DMS79 treated with DMSO at 0.1 percent for 48 hours (cell line): Measurements from ENCODE around the gene TIMELESS.
A peak's percentile ranks its signal among the peaks of the same experiment; 100 is the strongest.
"Not testable (repeated sequence)": the region's sequence is repeated elsewhere in the genome, so short reads cannot be mapped to it uniquely, and the experiment has no call there.

Experiments used
- DNase-seq: peaks from one replicate; lab custom pipeline; 2025; lab: John Stamatoyannopoulos, UW

Gene TIMELESS

DNA sequence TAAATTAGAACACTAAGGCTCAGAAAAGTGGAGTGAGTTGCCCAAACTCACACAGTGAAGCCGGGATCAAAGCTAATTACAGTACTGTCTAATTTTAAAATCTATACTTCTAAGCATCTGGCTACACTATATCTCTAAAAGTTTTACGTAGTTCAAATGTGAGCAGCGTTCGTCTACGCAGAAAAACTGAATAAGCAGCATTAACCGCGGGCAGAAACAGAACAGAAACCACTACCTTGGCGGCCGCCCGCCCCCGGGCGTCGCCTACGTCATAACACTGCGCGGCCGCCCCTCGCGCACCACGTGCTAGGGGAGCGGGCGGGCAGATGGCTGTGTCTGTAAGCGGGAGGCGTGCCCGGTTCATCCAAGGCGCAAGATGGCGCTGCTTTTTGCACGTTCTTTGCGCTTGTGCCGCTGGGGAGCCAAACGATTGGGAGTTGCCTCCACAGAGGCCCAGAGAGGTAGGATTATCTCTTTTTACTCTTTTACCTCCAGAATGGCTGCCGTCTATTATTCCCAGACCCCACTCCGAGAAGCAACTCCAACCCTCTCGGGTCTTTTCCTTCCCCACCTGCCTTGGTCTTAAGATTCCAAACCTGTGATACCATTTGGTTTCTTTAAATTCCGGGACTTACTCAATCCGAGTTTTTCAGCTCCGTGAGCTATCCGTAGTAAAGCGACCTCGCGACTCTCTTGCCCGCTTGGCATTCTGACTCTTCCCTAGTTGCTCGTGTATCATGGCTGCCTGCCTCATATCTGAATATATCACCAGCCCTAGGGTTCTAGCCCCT is 19.2 kb upstream of the TIMELESS start, which contains the start of gene SPRYD4:
TSS of gene SPRYD4 (plus strand) at position 363 of the 791 bp plus-strand sequence. CDS start at position 377, 14 bp downstream.
- peak; percentile 78 for DNase-seq

DNA sequence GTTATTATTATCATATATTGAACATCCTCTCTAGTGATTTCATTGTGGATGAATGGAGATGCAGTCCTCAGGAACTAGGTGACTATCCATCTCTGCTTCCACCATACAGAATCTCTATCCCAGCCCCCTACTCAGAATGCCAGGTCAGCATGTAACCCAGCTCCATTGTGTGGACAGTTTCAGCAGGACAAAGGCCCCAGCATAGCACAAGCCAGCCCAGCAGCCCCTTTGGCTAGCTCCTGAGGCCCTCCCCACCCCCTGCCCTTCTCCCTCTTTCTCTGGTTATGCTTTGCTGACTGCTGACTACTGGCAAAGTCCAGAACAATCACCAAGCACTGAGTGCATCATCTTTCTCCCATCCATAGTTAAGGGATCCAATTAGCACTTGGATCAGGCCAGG is 13.3 kb upstream of the TIMELESS start:
- DNase-seq = no peak

DNA sequence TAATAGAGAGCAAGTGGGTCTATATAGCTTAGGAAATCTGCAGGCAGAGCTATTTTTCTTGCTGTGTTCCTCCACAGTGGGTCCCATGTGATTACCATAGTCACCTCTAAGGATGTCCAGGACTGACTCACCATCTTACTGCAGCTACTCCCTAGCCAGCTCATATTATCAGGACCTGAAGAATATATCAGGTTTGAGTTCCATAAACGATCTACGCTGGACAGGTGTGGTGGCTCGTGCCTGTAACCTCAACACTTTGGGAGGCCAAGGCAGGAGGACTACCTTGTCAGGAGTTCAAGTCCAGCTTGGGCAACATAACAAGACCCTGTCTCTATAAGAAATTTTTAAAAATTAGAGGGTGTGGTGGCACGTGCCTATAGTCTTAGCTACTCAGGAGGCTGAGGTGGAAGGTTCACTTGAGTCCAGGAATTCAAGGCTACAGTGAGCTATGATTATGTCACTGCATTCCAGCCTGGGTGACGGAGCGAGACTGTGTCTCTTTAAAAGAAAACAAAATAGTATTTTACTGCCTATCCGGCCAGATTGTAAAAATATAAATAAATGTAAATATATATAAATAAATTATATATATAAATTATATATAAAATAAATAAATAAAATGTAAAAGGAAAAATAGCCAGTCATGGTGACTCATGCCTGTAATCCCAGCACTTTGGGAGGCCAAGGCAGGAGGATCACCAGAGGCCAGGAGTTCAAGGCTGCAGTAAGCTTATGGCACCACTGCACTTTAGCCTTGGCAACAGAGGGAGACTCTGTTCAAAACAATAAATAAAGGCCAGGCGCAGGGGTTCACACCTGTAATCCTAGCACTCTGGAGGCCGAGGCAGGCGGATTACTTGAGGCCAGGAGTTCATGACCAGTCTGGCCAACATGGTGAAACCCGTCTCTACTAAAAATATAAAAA is 12.3 kb upstream of the TIMELESS start:
- no peak for DNase-seq

DNA sequence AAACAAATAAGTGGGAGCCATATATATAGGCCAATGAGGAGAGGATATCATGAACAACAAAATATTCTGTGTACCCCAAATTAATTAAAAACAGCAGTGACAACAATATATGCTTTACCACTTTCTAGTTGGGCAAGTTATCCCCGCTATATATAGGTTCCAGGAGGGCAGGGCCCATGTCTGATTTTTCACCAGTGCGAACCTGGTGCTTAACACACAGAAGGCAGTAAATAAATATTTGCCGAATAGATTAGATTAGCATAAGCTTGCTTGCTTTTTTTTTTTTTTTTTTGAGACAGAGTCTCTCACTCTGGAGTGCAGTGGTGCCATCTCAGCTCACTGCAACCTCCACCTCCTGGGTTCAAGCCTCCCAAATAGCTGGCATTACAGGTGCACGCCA is 8.6 kb upstream of the TIMELESS start:
- DNase-seq = no peak

DNA sequence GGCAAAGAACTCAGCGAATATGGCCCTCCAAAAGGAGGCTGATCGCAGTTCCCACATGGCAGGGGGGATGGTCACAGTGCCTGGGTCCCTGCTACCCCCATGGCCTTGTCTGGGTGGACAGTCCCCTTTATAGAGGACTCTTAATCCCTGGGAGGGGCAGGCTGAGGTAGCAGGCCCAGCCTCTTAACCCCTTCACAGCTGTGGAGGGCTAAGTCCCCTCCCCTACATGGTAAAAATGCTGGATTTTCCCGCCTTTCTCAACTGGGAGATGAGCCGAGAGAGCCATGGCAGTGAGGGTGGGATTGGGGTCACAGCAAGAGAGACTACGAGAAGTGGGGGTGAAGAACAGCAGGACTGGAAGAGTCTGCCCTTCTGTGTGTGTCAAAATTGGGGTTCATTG is 5.3 kb upstream of the TIMELESS start, which contains the start of gene MIP:
TSS of gene MIP (minus strand) at position 101 of the 400 bp plus-strand sequence. CDS start at position 57, 44 bp downstream.
- DNase-seq = no peak

DNA sequence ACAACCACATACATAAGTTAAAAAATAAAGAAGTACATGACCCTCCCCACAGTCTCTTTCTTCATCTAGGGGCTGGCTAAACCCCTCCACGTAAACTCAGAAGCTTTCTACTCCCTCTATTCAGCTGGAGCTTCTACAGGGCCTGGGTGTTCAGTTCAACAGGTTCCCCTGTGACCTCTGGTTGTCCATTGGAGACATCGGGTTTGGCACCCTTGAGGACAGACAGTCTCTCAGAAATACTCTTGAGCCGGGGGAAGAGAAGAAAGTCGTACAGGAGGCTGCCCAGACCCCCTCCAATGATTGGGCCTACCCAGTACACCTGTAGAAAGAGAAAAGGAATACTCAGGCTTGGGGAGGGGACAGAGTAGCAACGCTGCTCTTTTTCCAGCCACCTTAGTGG is 1.9 kb upstream of the TIMELESS start:
- DNase-seq = no peak

DNA sequence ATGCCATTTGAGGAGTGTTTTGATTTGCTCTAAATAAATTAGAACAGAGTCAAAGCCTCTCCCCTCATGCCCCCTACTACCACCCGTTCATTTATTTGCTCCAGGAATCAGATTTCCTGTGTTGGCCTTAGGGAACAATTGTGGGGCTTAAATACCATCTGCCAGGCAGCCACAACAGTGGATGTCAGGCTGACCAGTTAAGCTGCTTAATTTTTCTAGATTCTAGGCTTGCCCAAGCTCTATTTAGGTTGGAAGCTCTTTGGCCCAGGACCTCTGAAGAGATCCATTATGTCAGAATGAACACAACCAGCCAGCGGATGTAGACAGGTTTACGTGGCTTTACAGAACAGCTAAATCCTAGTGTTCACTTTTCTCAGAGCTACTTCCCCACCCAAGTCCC is 1.0 kb upstream of the TIMELESS start:
- DNase-seq = no peak

- no peak for DNase-seq
Measured at GRCh38 chr12:56449622-56449984, 377 bp upstream of the TIMELESS start.

- DNase-seq = not testable (repeated sequence)
Measured at GRCh38 chr12:56443208-56443607, 6.0 kb downstream of the TIMELESS start.

DNA sequence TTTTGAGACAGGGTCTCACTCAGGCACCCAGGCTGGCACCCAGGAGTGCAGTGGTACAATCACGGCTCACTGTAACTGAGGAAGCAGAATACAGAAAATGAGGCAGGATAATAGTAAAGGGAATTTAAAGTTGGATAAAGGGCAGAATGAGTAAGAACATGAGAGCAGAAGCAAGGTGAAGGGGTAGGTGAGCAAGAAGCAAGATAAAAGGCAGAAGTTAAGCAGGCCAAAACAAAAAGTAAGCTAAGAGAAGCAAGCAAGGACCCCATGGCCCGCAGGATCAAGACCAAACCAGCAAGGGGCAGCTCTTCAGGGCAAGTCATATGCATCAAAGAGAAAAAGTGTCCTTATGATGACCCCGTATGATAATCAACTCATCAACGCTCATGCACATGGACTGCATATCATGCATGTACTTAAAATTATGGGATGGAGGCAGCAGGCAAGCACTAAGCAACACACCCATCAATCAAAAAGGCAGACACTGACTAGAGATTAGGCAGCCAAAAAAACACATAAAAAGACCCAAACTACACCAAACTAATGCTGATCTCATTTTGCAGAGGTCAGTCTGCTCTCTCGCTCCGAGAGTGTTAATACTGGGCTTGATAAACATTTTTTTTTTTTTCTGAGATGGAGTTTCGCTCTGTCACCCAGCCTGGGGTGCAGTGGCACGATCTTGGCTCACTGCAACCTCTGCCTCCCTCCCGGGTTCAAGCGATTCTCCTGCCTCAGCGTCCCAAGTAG is 11.6 kb downstream of the TIMELESS start:
- no peak for DNase-seq

- DNase-seq = no peak
Measured at GRCh38 chr12:56434828-56435227, 14.4 kb downstream of the TIMELESS start.

DNA sequence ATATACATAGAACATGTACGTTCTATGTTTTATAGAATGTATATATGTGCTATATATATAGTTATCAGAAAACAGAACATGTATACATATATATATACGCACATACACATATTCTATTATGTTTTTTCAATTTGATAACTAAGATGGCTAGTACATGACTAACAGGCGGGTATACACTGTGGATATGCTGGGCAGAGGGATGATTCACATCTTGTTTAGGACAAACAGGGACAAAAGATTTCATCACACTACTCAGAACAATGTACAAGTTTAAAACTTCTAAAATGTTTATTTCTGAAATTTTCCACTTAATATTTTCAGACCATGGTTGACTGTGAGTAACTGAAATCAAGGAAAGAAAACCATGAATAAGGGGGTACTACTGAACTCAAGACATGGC is 17.4 kb downstream of the TIMELESS start:
- DNase-seq = no peak

DNA sequence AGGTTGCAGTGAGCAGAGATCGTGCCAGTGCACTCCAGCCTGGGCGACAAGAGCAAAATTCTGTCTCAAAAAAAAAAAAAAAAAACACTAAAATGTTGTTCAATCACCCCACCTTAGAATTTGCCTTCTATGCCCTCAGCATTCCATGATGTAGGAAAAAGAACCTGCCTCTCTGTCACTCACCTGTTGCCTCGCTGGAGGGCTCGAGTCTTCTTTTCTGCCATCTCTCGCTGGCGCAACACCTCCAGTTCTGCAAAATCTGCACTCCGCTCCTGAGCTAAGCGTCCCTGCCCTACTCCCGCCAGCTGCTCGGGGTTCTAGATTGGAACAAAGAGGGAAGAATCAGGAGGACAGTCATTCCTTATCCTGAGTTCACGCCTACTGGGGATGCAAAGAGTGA is 17.9 kb downstream of the TIMELESS start:
- no peak for DNase-seq

DNA sequence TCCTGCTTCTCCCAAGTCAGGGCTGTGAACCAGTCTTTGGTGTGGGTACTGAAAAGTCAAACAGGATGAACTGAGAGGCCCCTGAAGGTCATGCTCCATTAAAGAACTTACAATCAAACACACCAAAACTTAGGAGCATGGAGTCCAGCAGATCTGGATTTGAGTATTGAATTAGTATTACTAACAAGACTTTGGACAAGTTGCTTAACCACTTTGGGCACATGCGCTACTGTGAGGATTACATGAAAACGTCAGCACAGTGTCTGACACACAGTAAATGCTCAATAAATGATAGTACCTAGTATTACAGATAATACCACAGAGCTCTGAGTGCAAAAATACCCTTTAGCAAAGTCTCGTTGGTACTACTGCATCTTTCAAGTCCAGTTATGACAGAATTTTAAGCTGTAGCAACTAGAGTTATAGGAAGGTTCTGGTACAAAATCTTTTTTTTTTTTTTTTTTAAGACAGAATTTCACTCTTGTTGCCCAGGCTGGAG is 23.2 kb downstream of the TIMELESS start:
- DNase-seq = no peak

DNA sequence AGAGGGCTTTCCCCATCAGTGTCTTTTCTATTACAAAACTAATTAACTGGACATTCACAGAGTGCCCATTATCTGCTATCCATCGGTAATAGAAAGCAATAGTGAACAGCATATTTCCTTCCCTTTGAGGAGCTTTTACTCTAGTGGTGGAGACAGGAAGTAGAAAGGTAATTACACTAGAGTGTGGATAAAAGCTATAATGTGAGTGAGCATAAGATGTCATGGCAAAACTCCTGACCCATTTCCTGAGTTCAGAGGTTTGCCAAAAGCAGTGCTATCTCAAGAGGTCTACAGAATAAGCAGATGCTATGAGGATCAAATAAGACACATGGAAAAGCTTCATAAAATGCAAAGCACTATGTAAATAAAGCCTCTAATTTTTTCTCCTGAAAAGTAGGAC is 24.0 kb downstream of the TIMELESS start:
- no peak for DNase-seq

DNA sequence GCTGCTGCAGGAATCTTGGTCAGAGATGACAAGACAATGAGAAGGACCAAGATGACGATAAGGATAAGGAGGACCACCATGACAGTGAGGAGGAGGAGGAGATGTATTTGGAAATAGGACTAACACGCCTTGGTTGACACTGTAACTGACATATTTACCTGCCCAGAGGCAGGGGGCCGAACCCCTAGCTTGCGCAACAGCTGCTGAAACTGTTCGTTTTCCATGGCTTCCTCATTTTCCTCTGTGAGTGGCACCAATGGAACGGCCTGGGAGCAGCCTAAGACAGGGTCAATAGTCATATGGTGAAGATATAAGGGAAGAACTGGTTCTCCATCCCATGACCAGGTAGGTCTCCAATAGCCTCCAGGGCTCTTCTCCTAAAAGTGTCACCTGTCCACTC is 28.8 kb downstream of the TIMELESS start:
- DNase-seq = no peak

DNA sequence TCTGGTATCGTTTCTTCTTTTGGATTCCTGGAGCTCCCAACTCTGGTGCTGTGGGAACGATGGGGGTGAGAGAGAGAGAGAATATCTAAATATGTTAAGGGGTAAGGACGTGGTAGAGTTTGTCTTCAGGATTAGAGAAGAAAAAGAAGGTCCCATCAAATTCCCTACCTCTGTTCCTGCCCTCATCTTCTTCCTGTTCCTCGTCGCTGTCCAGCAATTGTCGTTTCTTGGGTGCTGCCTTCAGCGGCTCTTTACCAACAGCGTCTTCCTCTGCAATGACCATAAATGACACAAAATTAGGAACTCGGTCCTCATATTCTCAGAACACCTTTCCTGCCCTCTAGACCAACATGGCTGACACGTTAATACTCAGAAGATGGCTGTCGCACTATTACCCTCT is 31.5 kb downstream of the TIMELESS start:
- no peak for DNase-seq

DNA sequence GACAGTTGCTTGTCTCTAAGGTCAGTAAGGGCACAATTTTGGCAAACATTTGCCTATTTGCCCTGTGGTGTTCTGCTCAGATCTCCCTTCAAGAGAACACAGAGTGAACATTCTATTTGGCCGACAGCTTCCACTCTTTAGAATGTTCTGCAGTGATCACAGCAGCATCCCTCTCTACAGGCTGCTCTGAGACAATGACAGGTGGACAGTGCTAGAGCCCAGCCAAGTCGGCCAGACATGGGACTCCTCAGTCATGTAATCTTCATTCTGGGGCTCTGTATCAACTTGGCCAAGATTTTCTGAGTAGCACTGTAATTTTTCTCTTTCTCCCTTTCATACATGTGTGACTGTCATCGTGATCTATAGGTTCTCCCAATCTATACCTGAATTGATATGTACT is 34.8 kb downstream of the TIMELESS start:
- DNase-seq = no peak

GRCh38 chr12:56413392-56413791 is 35.8 kb downstream of the TIMELESS start:
- DNase-seq = no peak

- DNase-seq = no peak
Measured at GRCh38 chr12:56411781-56412639, 37.2 kb downstream of the TIMELESS start.

GRCh38 chr12:56410768-56411167 is 38.5 kb downstream of the TIMELESS start:
- DNase-seq = no peak
